Esophagus muscularis mucosa (tissue), 4 donors: ENCODE data around the gene RNU11. TPM values are rescaled to one million over a fixed set of nuclear protein-coding genes. Genes with fewer than 3 reads are reported as not detected.
"Not testable (repeated sequence)": the region's sequence is repeated elsewhere in the genome, so short reads cannot be mapped to it uniquely, and the experiment has no call there.

ENCODE experiments used
- DNase-seq: peaks from one replicate; pipeline ENCODE4 v3.0.0-alpha.2; 2017; ENCODE audit errors: extremely low spot score
- H3K27ac ChIP-seq, 4 donors: fragments of 200-600 bp; sonication (generic); replicated peaks in 1 of 4; 1 replicate in 3 of 4; 2 replicates in 1 of 4; pipeline ENCODE4 v1.5.1; 2016 to 2019; ENCODE audit warnings: mild to moderate bottlenecking in 1 of 4
- H3K27me3 ChIP-seq, 4 donors: fragments of 200-600 bp; sonication (generic); one replicate each; pipeline versions ENCODE4 v1.5.1 to v1.6.0; 2016 to 2019
- H3K36me3 ChIP-seq, 4 donors: fragments of 200-600 bp; sonication (generic); one replicate each; pipeline ENCODE4 v1.5.1; 2016 to 2019
- H3K4me1 ChIP-seq, 4 donors: fragments of 200-600 bp; sonication (generic); one replicate each; pipeline ENCODE4 v1.5.1; 2016 to 2019
- H3K4me3 ChIP-seq, 4 donors: fragments of 200-600 bp; sonication (generic); 1 replicate in 2 of 4; 2 replicates in 2 of 4; pipeline ENCODE4 v1.5.1; 2016 to 2019; ENCODE audit warnings: mild to moderate bottlenecking in 4 of 4, moderate library complexity in 1 of 4
- H3K9me3 ChIP-seq, 4 donors: fragments of 200-600 bp; sonication (generic); 1 replicate in 3 of 4; 2 replicates in 1 of 4; pipeline ENCODE4 v1.5.1; 2016 to 2019
- EP300 ChIP-seq: sonication (generic); formaldehyde crosslinking; IDR thresholded peaks from one replicate; pipeline ENCODE4 v1.6.1; 2017; ENCODE audit warnings: antibody characterized with exemption
- POLR2A ChIP-seq: fragments of 450-650 bp; IDR thresholded peaks from one replicate; pipeline ENCODE4 v1.6.1; 2017; ENCODE audit warnings: antibody characterized with exemption, moderate library complexity, mild to moderate bottlenecking, low read depth
- POLR2AphosphoS5 ChIP-seq, 2 donors: sonication (generic); formaldehyde crosslinking; IDR thresholded peaks; one replicate each; pipeline ENCODE4 v1.6.1; 2017; ENCODE audit warnings: antibody characterized with exemption in 2 of 2
- WGBS: methylation state at CpG from one replicate; pipeline ENCODE4 v1.1.5; 2018; 5-methylcytosine and 5-hydroxymethylcytosine counted together
- intact Hi-C: fragments of 100-400 bp; cut with DNase I; formaldehyde crosslinking; loops from one replicate; pipeline ENCODE4 v1.15.1; 2023
- total RNA-seq, 4 donors: library from RNA; depleted of rRNA; stranded (reverse); fragments of >200 nt; gene quantifications; one replicate each; pipeline versions ENCODE4 v1.1.0 to v1.2.1, GENCODE V29; 2016
- TF ChIP-seq, protein P1 (sequence below), 3 experiments: fragments of 200-600 bp in 2 of 3; fragments of 450-650 bp in 1 of 3; sonication (generic) in 2 of 3; IDR thresholded peaks; one replicate each; pipeline ENCODE4 v1.5.1; 2017 to 2019; ENCODE audit warnings: antibody characterized with exemption in 3 of 3, mild to moderate bottlenecking in 2 of 3, moderate library complexity in 1 of 3

The RNU11 gene
- total RNA-seq, 4 donors from 2014 or later: not detected

DNA sequence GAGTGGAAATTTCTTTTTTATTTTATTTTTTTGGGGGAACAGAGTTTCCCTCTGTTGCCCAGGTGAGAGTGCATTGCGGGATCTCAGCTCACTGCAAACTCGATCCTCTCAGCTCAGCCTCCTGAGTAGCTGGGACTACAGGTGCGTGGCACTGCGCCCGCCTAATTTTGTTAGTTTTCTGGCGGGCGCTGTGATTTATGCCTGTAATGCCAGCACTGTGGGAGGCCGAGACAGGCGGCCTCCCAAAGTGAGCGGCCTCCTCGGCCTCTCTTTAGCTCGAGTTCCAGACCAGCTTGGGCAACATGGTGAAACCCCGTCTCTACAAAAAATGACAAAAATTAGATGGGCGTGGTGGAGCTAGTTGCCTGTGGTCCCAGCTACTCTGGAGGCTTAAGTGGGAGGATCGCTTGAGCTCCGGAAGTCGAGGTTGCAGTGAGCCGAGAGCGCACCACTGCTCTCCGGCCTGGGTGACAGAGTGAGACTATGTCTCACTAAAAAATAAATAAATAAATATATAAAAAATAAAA, 22.9 kb downstream of the RNU11 start:
- H3K4me1 ChIP-seq: peaks cover 17 to 25% (median 24%) of the 10 kb centered on the region in 4 donors
- DNase-seq: no peak
- no peaks in the 10 kb centered on the region for H3K9me3 ChIP-seq
- intact Hi-C loops: no loop called here
- H3K4me3 ChIP-seq: no peak overlapping the region
- H3K36me3 ChIP-seq: peaks cover 0 to 3% (median 0%) of the 10 kb centered on the region in 4 donors
- no peak overlapping the region for H3K27ac ChIP-seq
- TF ChIP-seq, protein P1, sequence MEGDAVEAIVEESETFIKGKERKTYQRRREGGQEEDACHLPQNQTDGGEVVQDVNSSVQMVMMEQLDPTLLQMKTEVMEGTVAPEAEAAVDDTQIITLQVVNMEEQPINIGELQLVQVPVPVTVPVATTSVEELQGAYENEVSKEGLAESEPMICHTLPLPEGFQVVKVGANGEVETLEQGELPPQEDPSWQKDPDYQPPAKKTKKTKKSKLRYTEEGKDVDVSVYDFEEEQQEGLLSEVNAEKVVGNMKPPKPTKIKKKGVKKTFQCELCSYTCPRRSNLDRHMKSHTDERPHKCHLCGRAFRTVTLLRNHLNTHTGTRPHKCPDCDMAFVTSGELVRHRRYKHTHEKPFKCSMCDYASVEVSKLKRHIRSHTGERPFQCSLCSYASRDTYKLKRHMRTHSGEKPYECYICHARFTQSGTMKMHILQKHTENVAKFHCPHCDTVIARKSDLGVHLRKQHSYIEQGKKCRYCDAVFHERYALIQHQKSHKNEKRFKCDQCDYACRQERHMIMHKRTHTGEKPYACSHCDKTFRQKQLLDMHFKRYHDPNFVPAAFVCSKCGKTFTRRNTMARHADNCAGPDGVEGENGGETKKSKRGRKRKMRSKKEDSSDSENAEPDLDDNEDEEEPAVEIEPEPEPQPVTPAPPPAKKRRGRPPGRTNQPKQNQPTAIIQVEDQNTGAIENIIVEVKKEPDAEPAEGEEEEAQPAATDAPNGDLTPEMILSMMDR (IDR thresholded peaks at IDR 0.05): no peak
- no peak for TF ChIP-seq POLR2A
- no peak for TF ChIP-seq POLR2AphosphoS5 (IDR thresholded peaks at IDR 0.05)
- no peak for TF ChIP-seq EP300
- no peaks in the 10 kb centered on the region for H3K27me3 ChIP-seq
- 93% methylated on average over 20 of the region's 20 CpGs for WGBS

DNA sequence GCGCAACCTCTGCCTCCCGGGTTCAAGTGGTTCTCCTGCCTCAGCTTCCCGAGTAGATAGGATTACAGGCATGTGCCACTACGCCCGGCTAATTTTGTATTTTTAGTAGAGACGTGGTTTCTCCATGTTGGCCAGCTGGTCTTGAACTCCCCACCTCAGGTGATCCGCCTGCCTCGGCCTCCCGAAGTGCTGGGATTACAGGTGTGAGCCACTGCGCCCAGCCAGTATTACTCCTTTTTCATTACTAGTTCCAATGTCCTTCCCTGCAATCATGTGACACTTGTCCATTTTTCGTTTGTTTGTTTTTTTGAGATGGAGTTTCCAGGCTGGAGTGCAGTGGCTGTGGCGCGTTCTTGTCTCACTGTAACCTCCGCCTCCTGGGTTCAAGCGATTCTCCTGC, 24.6 kb downstream of the RNU11 start:
- DNase-seq, H3K4me3 ChIP-seq, H3K27ac ChIP-seq, H3K9me3 ChIP-seq, intact Hi-C loops, H3K36me3 ChIP-seq, H3K27me3 ChIP-seq: not testable (repeated sequence)
- 89% methylated on average over 15 of the region's 15 CpGs for WGBS
- H3K4me1 ChIP-seq: peaks cover 9 to 18% (median 17%) of the 10 kb centered on the region in 4 donors

DNA sequence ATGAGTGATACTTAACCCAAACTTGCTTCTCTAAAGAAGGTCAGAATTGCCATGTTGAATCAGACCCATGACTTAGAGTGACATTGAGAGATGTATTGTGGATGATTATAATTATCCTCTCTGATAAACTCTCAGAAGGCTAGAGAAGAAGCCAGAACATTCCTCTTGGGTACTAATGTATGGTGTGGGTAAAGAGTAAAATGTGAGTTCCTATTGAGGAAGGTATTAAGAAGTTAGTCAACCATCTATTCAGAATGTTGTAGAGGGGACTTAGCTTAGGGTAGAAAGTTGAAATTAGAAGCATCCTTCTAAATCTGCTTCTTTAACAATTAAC, 27.5 kb downstream of the RNU11 start:
- Histone ChIP-seq H3K36me3 (peaks cover 0 to 3% (median 0%) of the 10 kb centered on the region in 4 donors), H3K27ac (no peak overlapping the region), H3K9me3 (no peaks in the 10 kb centered on the region), H3K4me3 (no peak overlapping the region), H3K4me1 (no peaks in the 10 kb centered on the region), H3K27me3 (no peaks in the 10 kb centered on the region)
- DNase-seq: no peak
- intact Hi-C loops: no loop called here
- TF ChIP-seq POLR2AphosphoS5 (IDR thresholded peaks at IDR 0.05) (no peak), POLR2A (no peak), EP300 (no peak)
- TF ChIP-seq, protein P1 (IDR thresholded peaks at IDR 0.05): no peak

DNA sequence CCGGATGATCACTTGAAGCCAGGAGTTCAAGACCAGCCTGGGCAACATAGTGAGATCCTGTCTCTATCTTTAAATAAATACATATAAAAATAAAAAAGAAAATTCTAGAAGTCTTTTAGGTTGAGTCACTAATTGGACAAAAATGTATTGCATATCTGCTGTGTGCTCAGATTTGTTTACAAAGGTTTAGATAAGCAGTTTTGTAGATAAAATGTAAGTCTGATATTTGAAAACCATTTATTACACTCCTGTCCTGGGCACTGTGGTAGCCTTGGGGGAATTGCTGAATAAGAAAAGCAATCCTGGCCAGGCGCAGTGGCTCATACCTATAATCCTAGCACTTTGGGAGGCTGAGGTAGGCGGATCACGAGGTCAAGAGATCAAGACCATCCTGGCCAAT, 31.8 kb downstream of the RNU11 start:
- Histone ChIP-seq H3K27ac (no peak overlapping the region), H3K9me3 (no peaks in the 10 kb centered on the region), H3K27me3 (no peaks in the 10 kb centered on the region), H3K4me3 (no peak overlapping the region), H3K4me1 (no peaks in the 10 kb centered on the region), H3K36me3 (peaks cover 6 to 37% (median 27%) of the 10 kb centered on the region in 4 donors)
- no peak for DNase-seq
- intact Hi-C loops: no loop called here
- WGBS: 95% methylated on average over 4 of the region's 4 CpGs
- TF ChIP-seq POLR2A (no peak), EP300 (no peak), POLR2AphosphoS5 (IDR thresholded peaks at IDR 0.05) (no peak)
- TF ChIP-seq, protein P1 (IDR thresholded peaks at IDR 0.05): no peak

- intact Hi-C loops: no loop called here
- DNase-seq: no peak
- Histone ChIP-seq H3K27ac (no peak overlapping the region), H3K27me3 (no peaks in the 10 kb centered on the region), H3K4me3 (no peak overlapping the region), H3K36me3 (peaks cover 6 to 54% (median 38%) of the 10 kb centered on the region in 4 donors), H3K9me3 (no peaks in the 10 kb centered on the region), H3K4me1 (no peaks in the 10 kb centered on the region)
- TF ChIP-seq, protein P1 (IDR thresholded peaks at IDR 0.05): no peak
- TF ChIP-seq EP300 (no peak), POLR2AphosphoS5 (IDR thresholded peaks at IDR 0.05) (no peak), POLR2A (no peak)
- WGBS: 92% methylated on average over 6 of the region's 6 CpGs
These were observed 34.4 kb downstream of the RNU11 start for GRCh38 chr1:28682840-28683239.
